Neural progenitor cell (in vitro differentiated cells): ENCODE measurements around the gene DHRS3.

Experiments used
- EZH2 ChIP-seq: fragments of 200-600 bp; sonication (generic); IDR thresholded peaks from 2 replicates; pipeline ENCODE4 v1.6.1; 2017; ENCODE audit warnings: antibody characterized with exemption, mild to moderate bottlenecking, moderate library complexity
- EZH2phosphoT487 ChIP-seq: fragments of 200-600 bp; sonication (generic); IDR thresholded peaks from 2 replicates; pipeline ENCODE4 v1.6.1; 2017; ENCODE audit warnings: antibody characterized with exemption
- TF ChIP-seq, protein P1 (sequence below): fragments of 200-600 bp; sonication (generic); IDR thresholded peaks from 2 replicates; pipeline ENCODE4 v1.5.1; 2017; ENCODE audit warnings: antibody characterized with exemption, mild to moderate bottlenecking

DNA sequence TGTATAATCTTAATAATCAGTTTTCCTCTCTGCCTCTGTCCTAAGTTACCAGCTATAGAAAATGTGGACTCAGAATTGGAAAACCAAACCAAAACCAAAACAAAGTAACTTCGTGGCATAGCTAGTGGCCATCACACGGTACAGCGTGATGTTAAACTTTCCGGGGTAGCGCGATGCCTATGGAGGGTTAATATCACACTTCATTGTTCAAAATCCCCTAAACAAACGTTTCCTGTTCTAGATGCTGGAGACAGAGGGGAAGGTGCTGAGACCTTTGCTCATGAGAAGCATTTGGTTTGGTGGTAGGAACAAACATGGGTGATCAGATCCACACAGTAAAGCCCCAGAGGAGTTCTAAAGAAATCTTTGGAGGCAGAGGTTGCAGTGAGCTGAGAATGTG is 30.7 kb upstream of the DHRS3 start:
- TF ChIP-seq EZH2phosphoT487 (no peak), EZH2 (no peak)
- TF ChIP-seq, protein P1, sequence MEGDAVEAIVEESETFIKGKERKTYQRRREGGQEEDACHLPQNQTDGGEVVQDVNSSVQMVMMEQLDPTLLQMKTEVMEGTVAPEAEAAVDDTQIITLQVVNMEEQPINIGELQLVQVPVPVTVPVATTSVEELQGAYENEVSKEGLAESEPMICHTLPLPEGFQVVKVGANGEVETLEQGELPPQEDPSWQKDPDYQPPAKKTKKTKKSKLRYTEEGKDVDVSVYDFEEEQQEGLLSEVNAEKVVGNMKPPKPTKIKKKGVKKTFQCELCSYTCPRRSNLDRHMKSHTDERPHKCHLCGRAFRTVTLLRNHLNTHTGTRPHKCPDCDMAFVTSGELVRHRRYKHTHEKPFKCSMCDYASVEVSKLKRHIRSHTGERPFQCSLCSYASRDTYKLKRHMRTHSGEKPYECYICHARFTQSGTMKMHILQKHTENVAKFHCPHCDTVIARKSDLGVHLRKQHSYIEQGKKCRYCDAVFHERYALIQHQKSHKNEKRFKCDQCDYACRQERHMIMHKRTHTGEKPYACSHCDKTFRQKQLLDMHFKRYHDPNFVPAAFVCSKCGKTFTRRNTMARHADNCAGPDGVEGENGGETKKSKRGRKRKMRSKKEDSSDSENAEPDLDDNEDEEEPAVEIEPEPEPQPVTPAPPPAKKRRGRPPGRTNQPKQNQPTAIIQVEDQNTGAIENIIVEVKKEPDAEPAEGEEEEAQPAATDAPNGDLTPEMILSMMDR, result no peak
